Globus pallidus (tissue), 1 donor: ENCODE data around the gene DERA.

Source experiments
- DNase-seq: peaks from one replicate; pipeline ENCODE4 v3.0.0-alpha.2; 2015; ENCODE audit warnings: low spot score

The DERA gene

GRCh38 chr12:16076557-16076956, 165.4 kb downstream of the DERA start:
- DNase-seq = peak; percentile 3

GRCh38 chr12:16076970-16077522, 165.9 kb downstream of the DERA start:
- no peak for DNase-seq

- DNase-seq = no peak
Observed at GRCh38 chr12:16086462-16086861, 175.3 kb downstream of the DERA start.

- DNase-seq = no peak
Observed at GRCh38 chr12:16086942-16087341, 175.8 kb downstream of the DERA start.
